GM21576 (cell line): ENCODE measurements around the gene RNF11.

Source experiments
- ATAC-seq: cut with Tn5 transposase; IDR thresholded peaks from one replicate; pipeline ENCODE4 v1.9.1; 2021; ENCODE audit warnings: mild to moderate bottlenecking, moderate library complexity; ENCODE audit not compliant: unreplicated experiment

Gene RNF11

GRCh38 chr1:51310871-51311613, 75.0 kb downstream of the RNF11 start:
- no peak for ATAC-seq

- no peak for ATAC-seq
Observed at GRCh38 chr1:51311826-51312225, 75.8 kb downstream of the RNF11 start.

- no peak for ATAC-seq
Observed at GRCh38 chr1:51312718-51313117, 76.6 kb downstream of the RNF11 start.

DNA sequence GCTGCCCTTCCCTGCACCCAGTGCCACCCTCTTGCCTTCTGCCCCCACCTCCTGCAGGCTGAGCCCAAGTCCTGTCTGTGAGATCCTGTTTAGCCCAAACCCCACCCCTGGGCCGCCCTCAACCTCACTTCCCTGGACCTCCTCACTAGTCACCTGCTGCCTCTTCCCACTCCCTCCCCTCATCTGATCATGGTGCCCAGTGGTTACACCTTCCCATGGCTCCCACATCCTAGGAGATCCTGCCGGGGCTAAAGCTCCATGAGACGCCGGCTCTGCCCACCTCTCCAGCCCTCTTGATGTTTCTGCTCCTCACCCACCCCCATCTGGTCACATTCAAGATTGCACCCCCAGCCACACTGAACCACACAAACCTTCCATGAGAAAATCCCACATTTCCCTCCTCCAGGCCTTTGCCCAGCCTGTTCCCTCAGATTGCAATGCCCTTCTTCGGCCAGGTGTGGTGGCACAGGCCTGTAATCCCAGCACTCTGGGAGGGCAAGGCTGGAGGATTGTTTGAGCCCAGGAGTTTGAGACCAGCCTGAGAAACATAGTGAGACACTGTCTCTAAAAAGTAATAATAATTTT, 77.3 kb downstream of the RNF11 start:
- ATAC-seq: no peak

DNA sequence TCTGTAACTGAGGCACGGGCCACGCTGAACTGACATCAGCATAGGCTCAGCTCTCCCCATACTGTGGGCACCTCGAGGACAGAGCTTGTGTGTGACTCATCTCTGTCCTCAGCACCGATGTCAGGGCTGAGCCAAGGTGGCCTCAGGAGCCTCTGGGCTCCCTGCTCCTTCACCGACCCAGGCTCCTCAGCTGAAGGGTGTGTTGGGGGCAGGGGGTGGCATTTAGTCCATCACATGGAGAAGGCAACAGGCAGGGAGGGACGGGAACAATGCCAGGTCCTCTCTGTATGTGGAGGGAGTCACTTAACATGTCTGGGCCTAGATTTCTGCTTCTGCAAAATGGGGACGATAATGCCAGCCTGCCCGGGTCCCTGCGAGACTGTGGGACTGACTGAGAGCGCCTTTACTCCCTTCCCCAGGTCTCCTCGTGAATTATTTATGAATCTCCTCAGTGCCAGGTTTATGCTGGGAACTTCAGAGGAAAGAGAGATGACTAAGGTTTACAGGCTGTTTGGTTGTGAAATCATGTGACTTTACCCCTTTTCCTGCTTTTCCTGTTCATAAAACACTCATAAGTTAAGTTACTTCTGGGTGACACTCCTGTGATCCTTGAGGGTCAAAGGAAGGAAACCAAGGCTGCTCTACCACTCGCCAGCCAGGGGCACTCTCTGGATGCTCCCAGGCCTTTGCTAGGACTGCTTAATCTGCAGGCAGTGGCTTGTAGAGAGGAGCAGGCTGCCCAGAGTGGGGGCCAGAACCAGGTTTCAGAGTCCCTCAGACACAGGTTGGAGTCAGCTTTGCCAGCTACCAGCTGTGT, 78.1 kb downstream of the RNF11 start:
- no peak for ATAC-seq

DNA sequence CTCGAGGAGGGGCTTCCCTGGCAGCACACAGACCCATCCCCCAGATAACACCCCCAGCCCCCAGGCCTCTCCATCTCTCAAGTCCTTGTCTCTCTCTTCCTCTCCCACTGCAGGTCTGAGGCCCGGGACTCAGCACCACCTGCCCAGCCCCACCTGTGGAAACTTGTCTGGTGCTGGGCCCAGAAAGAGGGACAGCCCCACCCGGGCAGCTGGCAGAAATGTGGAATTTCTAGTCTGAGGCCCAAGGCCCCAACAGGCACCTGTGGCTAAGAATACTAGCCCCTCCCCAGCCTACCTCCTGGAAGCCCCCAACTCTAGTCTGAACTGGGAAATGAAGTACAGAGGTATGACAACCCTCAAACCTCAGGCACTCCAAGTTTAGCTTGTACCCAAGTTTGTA, 78.9 kb downstream of the RNF11 start:
- no peak for ATAC-seq

- ATAC-seq: no peak
Observed at GRCh38 chr1:51316113-51316845, 80.2 kb downstream of the RNF11 start.

- no peak for ATAC-seq
Observed at GRCh38 chr1:51316846-51317120, 80.7 kb downstream of the RNF11 start.

- no peak for ATAC-seq
Observed at GRCh38 chr1:51317798-51318197, 81.7 kb downstream of the RNF11 start.

DNA sequence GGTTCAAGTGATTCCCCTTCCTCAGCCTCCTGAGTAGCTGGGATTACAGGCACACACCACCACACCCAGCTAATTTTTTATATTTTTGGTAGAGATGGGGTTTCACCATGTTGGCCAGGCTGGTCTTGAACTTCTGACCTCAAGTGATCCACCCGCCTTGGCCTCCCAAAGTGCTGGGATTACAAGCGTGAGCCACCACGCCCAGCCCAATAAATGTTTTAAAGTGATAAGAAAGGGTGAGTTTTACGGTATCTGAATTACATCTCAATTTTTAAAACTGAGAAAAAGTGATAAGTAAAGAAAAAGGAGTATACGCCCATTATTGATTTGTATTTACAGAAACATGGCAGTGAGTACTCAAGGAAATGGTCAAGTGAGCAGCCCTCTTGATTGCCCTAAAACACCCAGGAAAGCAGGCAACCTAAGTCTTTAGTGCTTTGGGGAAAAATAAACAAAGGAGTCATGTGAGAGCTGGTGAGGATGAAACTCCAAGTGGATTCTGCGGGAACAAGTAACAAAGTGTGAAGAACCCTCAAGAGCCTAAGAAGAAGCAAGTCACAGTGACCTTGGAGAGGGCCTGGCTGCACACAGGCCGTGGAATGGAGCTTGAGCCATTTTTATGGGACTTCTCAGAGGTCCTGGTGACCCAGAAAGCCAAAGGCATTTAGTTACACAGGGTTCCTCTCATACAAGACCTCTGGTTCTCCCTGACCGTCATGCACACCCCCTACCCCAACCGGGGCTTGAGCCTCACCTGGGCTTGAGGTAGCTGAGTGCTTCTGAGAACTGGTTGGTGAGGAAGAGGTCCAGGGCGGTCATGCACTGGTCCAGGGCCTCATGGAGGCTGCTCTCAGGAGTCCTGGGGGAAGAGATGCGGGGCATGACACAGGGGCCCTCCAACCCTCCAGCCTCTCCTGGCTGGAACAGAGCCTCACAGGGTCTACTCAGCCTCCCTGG, 85.2 kb downstream of the RNF11 start:
- ATAC-seq: no peak

GRCh38 chr1:51321924-51322280, 85.8 kb downstream of the RNF11 start:
- no peak for ATAC-seq

DNA sequence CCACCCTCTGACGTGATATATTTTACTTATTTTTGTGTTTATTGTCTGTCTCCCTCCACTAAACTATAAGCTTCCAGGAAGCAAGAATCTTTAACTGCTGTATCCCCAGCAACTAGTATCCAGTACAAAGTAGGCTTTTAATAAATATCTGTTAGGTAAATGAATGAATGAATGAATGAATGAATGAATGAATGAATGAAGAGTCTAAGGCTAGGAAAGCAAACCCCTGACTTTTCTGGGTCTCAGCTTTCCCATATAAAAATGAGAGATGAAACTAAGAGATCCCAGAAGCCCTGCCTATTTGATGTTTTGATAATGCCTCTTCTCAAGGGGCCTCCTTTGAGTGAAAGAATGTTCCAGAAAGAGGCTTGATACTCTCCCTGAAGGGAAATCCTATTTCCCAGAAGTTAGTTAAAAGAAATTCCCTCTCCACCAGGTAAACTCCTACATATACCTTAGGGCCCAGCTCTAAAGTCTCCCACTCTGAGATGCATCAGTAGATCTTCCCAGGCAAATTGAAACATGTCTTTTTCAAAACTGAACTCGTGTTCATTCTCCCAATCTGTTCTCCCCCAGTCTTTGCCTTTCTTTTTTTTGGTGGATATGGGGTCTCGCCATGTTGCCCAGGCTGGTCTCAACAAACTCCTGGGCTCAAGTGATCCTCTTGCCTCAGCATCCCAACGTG, 86.5 kb downstream of the RNF11 start:
- ATAC-seq: no peak
